ENCODE measurements around the gene SCG3.

Gene SCG3

DNA sequence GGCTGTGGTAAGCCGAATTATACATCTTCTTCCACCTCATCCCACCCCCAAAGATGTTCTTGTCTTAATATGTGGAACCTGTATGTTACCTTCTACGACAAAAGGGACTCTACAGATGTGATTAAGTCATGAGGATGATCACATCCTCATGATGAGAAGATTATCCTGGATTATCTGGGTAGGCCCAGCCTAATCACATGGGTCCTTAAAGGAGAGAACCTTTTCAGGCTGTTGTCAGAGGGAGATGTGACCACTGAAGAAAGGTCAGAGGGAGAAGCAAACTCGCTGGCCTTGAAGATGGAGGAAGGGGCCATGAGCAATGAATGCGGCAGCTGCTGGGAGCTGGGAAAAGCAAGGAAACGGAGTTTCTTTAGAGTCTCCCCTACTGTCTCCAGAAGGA lies 12.9 kb upstream of the SCG3 start:
- no peak overlapping the region for H3K4me3 ChIP-seq (ENCODE audit: low read depth, low read length)
- in situ Hi-C loops (cut with HindIII; ENCODE audit: low sequenced_read_pairs), result loop anchor here (25.0 kb wide), 1 partner anchor 94 kb away; the partner anchor contains the start of gene TMOD2
- no peak for DNase-seq (ENCODE audit: low read depth)
- no peak for TF ChIP-seq CTCF (IDR thresholded peaks at IDR 0.05; ENCODE audit: low read depth, low read length, missing control alignments)

DNA sequence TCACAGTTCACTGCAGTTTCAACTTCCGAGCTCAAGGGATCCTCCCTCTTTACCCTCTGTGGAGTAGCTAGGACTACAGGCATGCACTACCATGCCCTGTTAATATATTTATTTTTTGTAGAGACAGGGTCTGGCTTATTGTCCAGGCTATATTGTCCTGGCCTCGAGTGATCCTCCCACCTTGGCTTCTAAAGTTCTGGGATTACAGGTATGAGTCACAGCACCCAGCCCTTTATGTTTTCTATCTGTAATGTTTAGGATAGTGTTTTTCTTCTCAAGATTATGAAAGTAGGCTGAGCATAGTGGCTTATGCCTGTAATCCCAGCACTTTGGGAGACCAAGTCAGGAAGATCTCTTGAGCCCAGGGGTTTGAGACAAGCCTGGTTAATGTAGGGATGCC lies 11.9 kb upstream of the SCG3 start:
- in situ Hi-C loops (cut with HindIII; ENCODE audit: low sequenced_read_pairs), result loop anchor here (25.0 kb wide), 1 partner anchor 93 kb away; the partner anchor contains the start of gene TMOD2
- no peak overlapping the region for H3K4me3 ChIP-seq (ENCODE audit: low read depth, low read length)
- no peak for DNase-seq (ENCODE audit: low read depth)

DNA sequence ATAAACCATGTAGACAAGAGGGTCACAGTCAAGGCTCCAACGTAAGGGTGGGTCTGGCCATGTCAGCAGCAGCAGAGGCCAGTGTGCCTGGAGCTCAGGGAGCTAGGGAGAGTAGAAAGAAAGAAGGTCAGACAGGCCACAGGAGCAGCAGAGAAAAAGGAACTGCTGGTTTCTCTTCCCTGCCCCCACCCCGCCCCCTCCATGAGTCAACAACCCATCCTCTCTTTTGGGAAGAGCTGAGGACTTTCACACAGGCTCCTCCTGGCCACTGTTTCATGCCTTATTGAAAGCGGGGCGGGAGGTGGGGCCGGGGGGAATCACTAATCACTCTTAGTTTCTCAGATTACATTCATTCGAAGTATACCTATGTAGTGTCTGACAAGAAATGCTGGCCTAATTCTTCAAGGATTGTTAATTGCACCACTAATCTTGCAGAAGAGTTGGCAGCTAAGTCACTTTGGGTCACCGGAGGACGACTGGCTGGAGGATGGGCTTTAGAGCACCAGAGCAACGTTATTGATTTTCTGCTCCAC lies 9.1 kb upstream of the SCG3 start:
- in situ Hi-C loops (cut with HindIII; ENCODE audit: low sequenced_read_pairs), result loop anchor here (25.0 kb wide), 1 partner anchor 90 kb away; the partner anchor contains the start of gene TMOD2
- H3K4me3 ChIP-seq (ENCODE audit: low read depth, low read length), result no peak overlapping the region
- no peak for DNase-seq (ENCODE audit: low read depth)
- TF ChIP-seq CTCF (IDR thresholded peaks at IDR 0.05; ENCODE audit: low read depth, low read length, missing control alignments), result no peak

More for the DNA sequence above, 11.9 kb upstream of the SCG3 start:
- no peak for TF ChIP-seq CTCF (IDR thresholded peaks at IDR 0.05; ENCODE audit: low read depth, low read length, missing control alignments)

DNA sequence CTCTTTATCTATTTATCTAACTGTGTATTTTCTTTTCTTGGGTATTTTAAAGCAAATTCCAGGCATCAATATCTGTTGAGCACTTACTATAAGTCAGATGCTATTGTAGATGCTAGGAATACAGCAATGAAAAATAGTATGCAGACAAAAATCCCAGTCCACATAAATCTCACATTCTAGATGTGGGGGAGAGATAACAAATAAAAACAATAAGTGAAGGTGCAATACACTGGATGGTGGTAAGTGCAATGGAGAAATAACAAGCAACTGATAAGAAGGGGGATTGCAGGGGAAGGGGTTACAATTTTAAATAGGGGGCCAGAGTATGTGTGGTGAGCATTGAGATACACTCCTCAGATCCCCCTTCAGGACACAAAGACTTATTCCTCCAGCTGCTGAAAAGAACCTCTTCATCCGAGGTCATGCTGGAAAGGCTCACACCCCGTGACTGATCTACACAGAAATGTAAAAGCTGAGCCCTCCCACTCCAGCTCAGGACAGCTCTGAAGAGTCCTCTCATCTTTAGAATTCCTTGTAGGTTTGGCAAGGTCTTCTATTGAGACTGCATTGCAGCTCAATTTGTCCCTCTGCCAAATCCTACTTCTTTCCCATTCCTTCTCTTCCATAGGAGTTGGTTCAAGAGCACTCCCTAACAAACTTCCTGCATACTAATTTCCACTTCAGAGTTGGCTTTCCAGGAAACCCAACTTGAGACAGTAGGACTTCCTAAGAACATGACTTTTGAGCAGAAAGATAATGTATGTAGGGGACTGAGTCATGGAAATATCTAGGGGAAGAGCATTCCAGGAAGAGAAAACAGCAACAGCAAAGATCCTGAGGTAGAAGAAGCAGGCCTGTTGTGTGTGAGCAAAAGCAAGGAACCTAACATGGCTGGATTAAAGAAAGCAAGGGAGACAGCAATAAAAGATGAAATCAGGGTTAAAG lies 8.1 kb upstream of the SCG3 start:
- no peak for TF ChIP-seq CTCF (IDR thresholded peaks at IDR 0.05; ENCODE audit: low read depth, low read length, missing control alignments)
- in situ Hi-C loops (cut with HindIII; ENCODE audit: low sequenced_read_pairs), result loop anchor here (25.0 kb wide), 1 partner anchor 89 kb away; the partner anchor contains the start of gene TMOD2
- DNase-seq (ENCODE audit: low read depth), result no peak
- no peak overlapping the region for H3K4me3 ChIP-seq (ENCODE audit: low read depth, low read length)

GRCh38 chr15:51675234-51675633 lies 6.1 kb upstream of the SCG3 start:
- in situ Hi-C loops (cut with HindIII; ENCODE audit: low sequenced_read_pairs), result no loop called here
- H3K4me3 ChIP-seq (ENCODE audit: low read depth, low read length), result no peak overlapping the region
- TF ChIP-seq CTCF (IDR thresholded peaks at IDR 0.05; ENCODE audit: low read depth, low read length, missing control alignments), result no peak
- no peak for DNase-seq (ENCODE audit: low read depth)

DNA sequence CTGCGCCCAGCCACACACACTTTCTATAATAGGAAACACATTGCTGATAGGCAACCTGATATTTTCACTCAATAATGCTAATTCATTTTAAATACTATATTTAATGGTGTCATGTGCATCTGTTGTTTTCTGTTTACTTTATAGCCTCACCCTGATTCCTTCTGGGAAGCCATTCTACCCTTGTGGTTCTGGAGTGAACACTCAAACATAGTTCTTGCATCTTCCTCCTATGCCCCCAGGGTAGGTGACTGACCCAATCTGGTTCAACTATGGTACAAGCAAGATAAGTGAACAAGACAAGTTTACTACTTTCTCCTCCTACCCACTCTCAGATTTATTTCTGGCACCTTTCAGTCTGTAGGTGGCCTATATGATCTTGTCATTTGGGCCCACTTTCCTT lies 4.3 kb upstream of the SCG3 start:
- no peak overlapping the region for H3K4me3 ChIP-seq (ENCODE audit: low read depth, low read length)
- DNase-seq (ENCODE audit: low read depth), result no peak
- no peak for TF ChIP-seq CTCF (IDR thresholded peaks at IDR 0.05; ENCODE audit: low read depth, low read length, missing control alignments)
- in situ Hi-C loops (cut with HindIII; ENCODE audit: low sequenced_read_pairs), result no loop called here

Data from astrocyte of the cerebellum (primary cell).